HFFc6 (cell line): ENCODE measurements around the gene DHRSX. TPM values are rescaled to one million over a fixed set of nuclear protein-coding genes. Genes with fewer than 3 reads are reported as not detected.
A peak's percentile ranks its signal among the peaks of the same experiment; 100 is the strongest.
"Not testable (repeated sequence)": the region's sequence is repeated elsewhere in the genome, so short reads cannot be mapped to it uniquely, and the experiment has no call there.

Source experiments
- DNase-seq: peaks from one replicate; pipeline ENCODE4 v3.0.0-alpha.2; 2018
- H3K27ac Mint-ChIP-seq: 2 replicates; pipeline ENCODE4 v1.8.0; 2020; ENCODE audit warnings: mild to moderate bottlenecking, mixed read lengths
- H3K27me3 Mint-ChIP-seq: 2 replicates; pipeline ENCODE4 v1.8.0; 2021; ENCODE audit warnings: mild to moderate bottlenecking, moderate library complexity, mixed read lengths; ENCODE audit not compliant: insufficient read depth
- H3K36me3 Mint-ChIP-seq: 2 replicates; pipeline ENCODE4 v1.8.0; 2021; ENCODE audit warnings: low read depth, mixed read lengths
- H3K4me1 Mint-ChIP-seq: 2 replicates; pipeline ENCODE4 v1.8.0; 2020; ENCODE audit warnings: low read depth, mixed read lengths
- H3K4me3 Mint-ChIP-seq: 2 replicates; pipeline ENCODE4 v1.8.0; 2020; ENCODE audit warnings: mild to moderate bottlenecking, moderate library complexity, mixed read lengths
- H3K9me3 Mint-ChIP-seq: 2 replicates; pipeline ENCODE4 v1.8.0; 2020; ENCODE audit warnings: mild to moderate bottlenecking, mixed read lengths
- CTCF ChIP-seq: fragments of 200-600 bp; sonication (generic); IDR thresholded peaks from 2 replicates; pipeline ENCODE4 v1.5.0; 2021; ENCODE audit warnings: antibody characterized with exemption, mild to moderate bottlenecking
- total RNA-seq, 6 experiments: library from RNA; stranded (reverse); fragmentation: NEBNext Ultra II Directional; extraction: Animal tissue kit (Norgen Biotek cat#: 25700); gene quantifications; 2 replicates in 1 of 6; 3 replicates in 5 of 6; pipeline ENCODE4 v1.2.3, GENCODE V29; 2021

The DHRSX gene
- total RNA-seq, 6 experiments from 2014 or later, result 19.6 to 27.1 (median 22.9) TPM

- H3K4me3 Mint-ChIP-seq, result no peak overlapping the region
- TF ChIP-seq CTCF, result no peak
- H3K27ac Mint-ChIP-seq, result no peak overlapping the region
- peaks cover 42% of the 10 kb centered on the region for H3K36me3 Mint-ChIP-seq
- H3K27me3 Mint-ChIP-seq, result no peaks in the 10 kb centered on the region
- H3K4me1 Mint-ChIP-seq, result peaks cover 7% of the 10 kb centered on the region
- H3K9me3 Mint-ChIP-seq, result no peaks in the 10 kb centered on the region
- no peak for DNase-seq
These were observed 74.4 kb downstream of the DHRSX start for GRCh38 chrX:2426289-2426882.

- Mint-ChIP-seq H3K27me3 (no peaks in the 10 kb centered on the region), H3K27ac (no peak overlapping the region), H3K9me3 (no peaks in the 10 kb centered on the region), H3K36me3 (peaks cover 50% of the 10 kb centered on the region), H3K4me3 (no peak overlapping the region), H3K4me1 (peaks cover 7% of the 10 kb centered on the region)
- no peak for DNase-seq
- no peak for TF ChIP-seq CTCF
These were observed 75.3 kb downstream of the DHRSX start for GRCh38 chrX:2425286-2426071.

GRCh38 chrX:2424317-2424716 lies 76.5 kb downstream of the DHRSX start:
- H3K4me1 Mint-ChIP-seq, result peaks cover 7% of the 10 kb centered on the region
- H3K9me3 Mint-ChIP-seq, result no peaks in the 10 kb centered on the region

GRCh38 chrX:2423899-2424298 lies 76.9 kb downstream of the DHRSX start:
- H3K36me3 Mint-ChIP-seq, result peaks cover 49% of the 10 kb centered on the region
- DNase-seq, result no peak
- no peaks in the 10 kb centered on the region for H3K9me3 Mint-ChIP-seq
- H3K4me1 Mint-ChIP-seq, result peaks cover 7% of the 10 kb centered on the region
- H3K27me3 Mint-ChIP-seq, result no peaks in the 10 kb centered on the region
- no peak overlapping the region for H3K4me3 Mint-ChIP-seq
- H3K27ac Mint-ChIP-seq, result no peak overlapping the region
- TF ChIP-seq CTCF, result no peak

More at GRCh38 chrX:2424317-2424716, 76.5 kb downstream of the DHRSX start:
- no peaks in the 10 kb centered on the region for H3K27me3 Mint-ChIP-seq
- H3K4me3 Mint-ChIP-seq, result no peak overlapping the region
- H3K27ac Mint-ChIP-seq, result no peak overlapping the region
- peaks cover 50% of the 10 kb centered on the region for H3K36me3 Mint-ChIP-seq
- no peak for DNase-seq
- TF ChIP-seq CTCF, result no peak

GRCh38 chrX:2423282-2423681 lies 77.5 kb downstream of the DHRSX start:
- H3K4me3 Mint-ChIP-seq, result no peak overlapping the region
- no peak for TF ChIP-seq CTCF
- H3K9me3 Mint-ChIP-seq, result no peaks in the 10 kb centered on the region
- peak; percentile 43 for DNase-seq
- H3K27ac Mint-ChIP-seq, result no peak overlapping the region
- H3K27me3 Mint-ChIP-seq, result no peaks in the 10 kb centered on the region
- peaks cover 46% of the 10 kb centered on the region for H3K36me3 Mint-ChIP-seq
- H3K4me1 Mint-ChIP-seq, result peaks cover 7% of the 10 kb centered on the region

- peaks cover 28% of the 10 kb centered on the region for H3K36me3 Mint-ChIP-seq
- H3K27me3 Mint-ChIP-seq, DNase-seq, H3K4me1 Mint-ChIP-seq, H3K4me3 Mint-ChIP-seq, H3K27ac Mint-ChIP-seq, H3K9me3 Mint-ChIP-seq: not testable (repeated sequence)
These were observed 81.4 kb downstream of the DHRSX start for GRCh38 chrX:2419418-2419817.
